Measurements from ENCODE around the gene IDH3A. TPM values are rescaled to one million over a fixed set of nuclear protein-coding genes. Genes with fewer than 3 reads are reported as not detected.

Gene IDH3A
- total RNA-seq, 8 experiments from 2014 or later, result 15.1 to 66.4 (median 26.0) TPM

DNA sequence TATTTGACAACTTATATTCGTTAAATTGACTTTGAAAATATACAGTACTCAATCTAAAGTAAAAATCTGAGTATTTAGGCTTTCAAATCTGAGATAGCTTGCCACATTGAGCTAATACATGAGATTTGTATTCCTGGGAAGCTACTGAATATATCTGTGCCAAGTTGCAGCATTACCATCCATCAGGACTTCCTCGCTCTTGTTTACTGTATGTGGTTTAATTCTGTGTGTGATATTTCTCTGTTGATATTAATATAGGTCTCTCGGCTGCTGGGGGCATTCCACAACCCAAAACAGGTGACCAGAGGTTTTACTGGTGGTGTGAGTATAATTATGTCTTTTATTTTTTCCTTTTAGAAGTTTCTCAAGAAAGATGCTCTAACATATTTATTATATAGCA, 5.8 kb downstream of the IDH3A start:
- Histone ChIP-seq H3K27ac (no peak overlapping the region), H3K4me1 (replicated peaks in 1 of 2) (peaks cover 0 to 10% of the 10 kb centered on the region in 2 donors), H3K4me3 (no peak overlapping the region)
- in situ Hi-C loops (cut with MboI; ENCODE audit: low pct_unique_long_range_greater_than_20kb in 2 of 9, low sequenced_read_pairs in 9 of 9, unreplicated experiment in 9 of 9), result no loop called here
- 75 to 100% (median 91%) methylated on average over 1 to 3 of the region's 3 CpGs; no CpG with 5 or more reads in 2 of the 10 experiments for WGBS, 10 experiments
- ATAC-seq (replicated peaks in 6 of 8), result no peak

DNA sequence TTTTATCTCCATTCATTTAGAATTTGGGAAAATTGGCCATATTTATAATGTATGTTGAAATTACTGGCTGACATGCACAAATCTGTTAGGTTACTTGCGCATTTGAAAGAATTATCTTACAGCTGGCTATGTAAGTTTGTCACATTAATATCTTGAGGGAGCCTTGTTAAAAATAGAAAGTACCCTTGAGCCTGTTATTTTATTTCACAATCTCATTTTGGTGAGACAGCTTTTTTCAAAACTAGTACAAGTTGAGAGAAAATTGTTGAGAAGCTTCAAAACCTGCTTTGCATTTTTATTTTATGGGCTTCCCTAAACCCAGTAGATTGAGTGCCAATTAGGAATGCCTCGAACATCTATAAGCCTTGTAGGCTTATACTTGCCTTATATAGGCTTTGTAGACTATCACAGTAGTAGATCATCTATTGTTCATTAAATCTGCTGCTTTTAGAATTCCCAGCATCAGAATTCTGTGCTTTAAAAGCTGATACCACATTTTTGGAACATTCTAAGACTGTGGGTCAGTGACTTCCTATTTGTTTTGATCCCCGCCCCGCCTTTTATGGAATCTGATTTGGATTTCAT, 6.3 kb downstream of the IDH3A start:
- ATAC-seq (replicated peaks in 6 of 8), result peak in 1 of 8 experiments; percentile 23
- WGBS, 10 experiments, result 70 to 100% (median 88%) methylated on average over 1 to 4 of the region's 4 CpGs
- H3K27ac ChIP-seq, result no peak overlapping the region
- peaks cover 0 to 5% of the 10 kb centered on the region in 2 donors for H3K4me1 ChIP-seq (replicated peaks in 1 of 2)
- H3K4me3 ChIP-seq, result no peak overlapping the region
- in situ Hi-C loops (cut with MboI; ENCODE audit: low pct_unique_long_range_greater_than_20kb in 2 of 9, low sequenced_read_pairs in 9 of 9, unreplicated experiment in 9 of 9), result no loop called here

DNA sequence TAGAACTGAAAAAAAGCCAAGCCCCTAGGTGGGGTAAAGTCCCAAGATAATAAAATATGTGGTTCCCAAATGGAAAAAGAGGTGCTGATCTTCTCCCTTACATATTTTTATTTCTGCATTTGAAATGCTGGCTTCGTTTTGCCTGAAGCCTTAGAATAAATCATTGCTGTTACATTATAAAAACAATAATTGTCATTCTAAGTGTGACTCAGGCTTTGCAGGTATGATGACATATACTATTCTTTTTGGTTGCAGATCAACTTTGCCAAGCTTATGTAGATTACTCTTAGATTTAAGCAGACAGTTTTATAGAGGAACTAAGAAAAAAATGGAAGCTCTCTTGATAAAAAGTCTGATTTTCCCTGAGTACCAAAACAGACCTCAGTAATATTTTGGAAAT, 7.5 kb downstream of the IDH3A start:
- Histone ChIP-seq H3K4me1 (replicated peaks in 1 of 2) (no peaks in the 10 kb centered on the region), H3K27ac (no peak overlapping the region), H3K4me3 (no peak overlapping the region)
- ATAC-seq (replicated peaks in 6 of 8), result no peak
- in situ Hi-C loops (cut with MboI; ENCODE audit: low pct_unique_long_range_greater_than_20kb in 2 of 9, low sequenced_read_pairs in 9 of 9, unreplicated experiment in 9 of 9), result no loop called here
- WGBS, 10 experiments, result 0 to 50% (median 18%) methylated on average over 1 of the region's 1 CpG; no CpG with 5 or more reads in 1 of the 10 experiments

DNA sequence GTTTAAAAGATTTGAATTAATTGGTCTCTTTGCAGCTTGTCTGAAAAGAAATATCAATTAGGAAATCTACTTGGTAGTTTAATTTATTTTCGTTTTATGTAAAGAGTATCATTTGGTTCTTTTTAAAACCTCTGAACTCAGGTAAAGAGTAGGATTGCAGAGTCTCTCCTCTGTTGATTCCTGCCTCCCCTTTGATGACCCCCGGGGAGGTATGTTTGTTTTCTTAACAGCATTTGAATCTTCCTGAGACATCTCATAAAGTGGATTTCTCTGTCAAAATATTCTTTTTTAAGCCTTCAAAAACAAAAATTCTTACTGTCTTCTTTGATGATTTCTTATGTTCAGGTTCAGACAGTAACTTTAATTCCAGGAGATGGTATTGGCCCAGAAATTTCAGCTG, 8.0 kb downstream of the IDH3A start:
- WGBS, 10 experiments, result 6 to 50% (median 23%) methylated on average over 1 to 2 of the region's 2 CpGs; no CpG with 5 or more reads in 2 of the 10 experiments

GRCh38 chr15:78159395-78159794, 10.2 kb downstream of the IDH3A start:
- no peaks in the 10 kb centered on the region for H3K4me1 ChIP-seq (replicated peaks in 1 of 2)
- no peak for ATAC-seq (replicated peaks in 6 of 8)
- in situ Hi-C loops (cut with MboI; ENCODE audit: low pct_unique_long_range_greater_than_20kb in 2 of 9, low sequenced_read_pairs in 9 of 9, unreplicated experiment in 9 of 9), result no loop called here
- H3K27ac ChIP-seq, result no peak overlapping the region
- no peak overlapping the region for H3K4me3 ChIP-seq
- WGBS, 10 experiments, result 82 to 100% (median 100%) methylated on average over 1 to 2 of the region's 3 CpGs; no CpG with 5 or more reads in 7 of the 10 experiments

More for the DNA sequence above, 8.0 kb downstream of the IDH3A start:
- Histone ChIP-seq H3K4me3 (no peak overlapping the region), H3K27ac (no peak overlapping the region), H3K4me1 (replicated peaks in 1 of 2) (no peaks in the 10 kb centered on the region)
- in situ Hi-C loops (cut with MboI; ENCODE audit: low pct_unique_long_range_greater_than_20kb in 2 of 9, low sequenced_read_pairs in 9 of 9, unreplicated experiment in 9 of 9), result no loop called here
- ATAC-seq (replicated peaks in 6 of 8), result no peak

- no peak for ATAC-seq (replicated peaks in 6 of 8)
- H3K4me3 ChIP-seq, result no peak overlapping the region
- H3K4me1 ChIP-seq (replicated peaks in 1 of 2), result no peaks in the 10 kb centered on the region
- H3K27ac ChIP-seq, result no peak overlapping the region
- in situ Hi-C loops (cut with MboI; ENCODE audit: low pct_unique_long_range_greater_than_20kb in 2 of 9, low sequenced_read_pairs in 9 of 9, unreplicated experiment in 9 of 9), result no loop called here
- WGBS, 10 experiments, result 78 to 100% (median 87%) methylated on average over 1 to 8 of the region's 13 CpGs; no CpG with 5 or more reads in 3 of the 10 experiments
These were observed 12.9 kb downstream of the IDH3A start for GRCh38 chr15:78162038-78162437.

DNA sequence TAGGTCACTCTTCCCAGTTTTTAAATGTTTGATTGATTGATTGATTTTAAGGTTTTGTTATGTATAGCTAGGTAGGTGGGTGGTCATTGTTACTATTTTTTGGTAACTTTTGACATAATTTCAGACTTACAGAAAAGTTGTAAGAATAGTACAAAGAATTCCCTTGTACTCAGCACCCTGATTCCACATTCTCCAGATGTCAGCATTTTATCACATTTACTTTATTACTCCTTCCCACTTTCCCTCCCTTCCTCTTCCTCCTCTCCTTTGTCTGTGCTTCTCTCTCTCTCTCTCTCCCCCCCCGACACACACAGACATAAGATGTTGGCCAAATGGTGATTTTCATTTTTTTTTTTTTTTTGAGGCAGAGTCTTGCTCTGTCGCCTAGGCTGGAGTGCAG, 14.8 kb downstream of the IDH3A start:
- in situ Hi-C loops (cut with MboI; ENCODE audit: low pct_unique_long_range_greater_than_20kb in 2 of 9, low sequenced_read_pairs in 9 of 9, unreplicated experiment in 9 of 9), result no loop called here
- ATAC-seq (replicated peaks in 6 of 8), result no peak
- Histone ChIP-seq H3K4me1 (replicated peaks in 1 of 2) (no peaks in the 10 kb centered on the region), H3K27ac (no peak overlapping the region), H3K4me3 (no peak overlapping the region)
- WGBS, 10 experiments, result 67 to 100% (median 96%) methylated on average over 1 to 2 of the region's 2 CpGs; no CpG with 5 or more reads in 2 of the 10 experiments

DNA sequence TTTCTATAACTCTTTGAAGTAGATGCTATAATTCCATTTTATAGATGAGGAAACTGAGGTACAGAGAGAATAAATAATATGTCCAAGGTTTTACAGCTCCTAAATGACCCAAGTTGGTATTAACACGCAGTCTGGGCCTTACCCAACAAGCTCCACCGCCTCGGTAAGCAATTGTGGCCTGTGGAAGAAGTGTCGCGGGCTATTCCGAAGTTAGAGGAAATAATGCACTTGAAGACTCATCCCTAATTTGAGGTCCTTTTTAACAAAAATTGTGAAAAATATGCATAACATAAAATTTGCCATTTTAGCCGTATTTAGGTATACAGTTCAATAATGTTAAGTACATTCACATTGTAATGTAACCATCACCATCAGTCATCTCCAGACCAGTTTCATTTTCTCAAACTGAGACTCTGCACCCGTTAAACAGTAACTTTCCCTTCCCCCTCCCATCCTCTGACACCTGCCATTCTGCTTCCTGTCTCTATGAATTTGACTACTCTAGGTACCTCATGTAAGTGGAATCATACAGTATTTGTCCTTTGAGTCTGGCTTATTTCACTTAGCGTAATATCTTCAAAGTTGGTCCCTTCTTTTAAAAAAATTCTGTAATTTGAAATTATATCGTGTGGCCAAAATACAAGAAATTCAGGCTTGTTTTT, 18.2 kb downstream of the IDH3A start:
- WGBS, 10 experiments, result 88 to 98% (median 94%) methylated on average over 4 to 10 of the region's 10 CpGs
- H3K27ac ChIP-seq, result no peak overlapping the region
- no peaks in the 10 kb centered on the region for H3K4me1 ChIP-seq (replicated peaks in 1 of 2)
- ATAC-seq (replicated peaks in 6 of 8), result no peak
- H3K4me3 ChIP-seq, result no peak overlapping the region
- in situ Hi-C loops (cut with MboI; ENCODE audit: low pct_unique_long_range_greater_than_20kb in 2 of 9, low sequenced_read_pairs in 9 of 9, unreplicated experiment in 9 of 9), result no loop called here

- Histone ChIP-seq H3K4me3 (no peak overlapping the region), H3K27ac (no peak overlapping the region), H3K4me1 (replicated peaks in 1 of 2) (no peaks in the 10 kb centered on the region)
- 30 to 100% (median 90%) methylated on average over 2 to 5 of the region's 5 CpGs; no CpG with 5 or more reads in 1 of the 10 experiments for WGBS, 10 experiments
- no peak for ATAC-seq (replicated peaks in 6 of 8)
- in situ Hi-C loops (cut with MboI; ENCODE audit: low pct_unique_long_range_greater_than_20kb in 2 of 9, low sequenced_read_pairs in 9 of 9, unreplicated experiment in 9 of 9), result no loop called here
These were observed 19.4 kb downstream of the IDH3A start for GRCh38 chr15:78168608-78169007.

- Histone ChIP-seq H3K27ac (no peak overlapping the region), H3K4me3 (no peak overlapping the region), H3K4me1 (replicated peaks in 1 of 2) (no peaks in the 10 kb centered on the region)
- in situ Hi-C loops (cut with MboI; ENCODE audit: low pct_unique_long_range_greater_than_20kb in 2 of 9, low sequenced_read_pairs in 9 of 9, unreplicated experiment in 9 of 9), result loop anchor here in 1 of 9 experiments (10.0 kb wide), 1 partner anchor 64 kb away; the partner anchor contains the start of gene ACSBG1
- WGBS, 10 experiments, result 40 to 100% (median 93%) methylated on average over 1 to 11 of the region's 17 CpGs; no CpG with 5 or more reads in 1 of the 10 experiments
- no peak for ATAC-seq (replicated peaks in 6 of 8)
These were observed 21.9 kb downstream of the IDH3A start for GRCh38 chr15:78170848-78171773.

GRCh38 chr15:78171864-78172472, 22.8 kb downstream of the IDH3A start:
- H3K4me3 ChIP-seq, result no peak overlapping the region
- ATAC-seq (replicated peaks in 6 of 8), result no peak
- WGBS, 10 experiments, result 81 to 100% (median 94%) methylated on average over 1 to 7 of the region's 9 CpGs; no CpG with 5 or more reads in 1 of the 10 experiments
- H3K4me1 ChIP-seq (replicated peaks in 1 of 2), result no peaks in the 10 kb centered on the region
- no peak overlapping the region for H3K27ac ChIP-seq
- in situ Hi-C loops (cut with MboI; ENCODE audit: low pct_unique_long_range_greater_than_20kb in 2 of 9, low sequenced_read_pairs in 9 of 9, unreplicated experiment in 9 of 9), result loop anchor here in 1 of 9 experiments (10.0 kb wide), 1 partner anchor 63 kb away; the partner anchor contains the start of gene ACSBG1

- ATAC-seq (replicated peaks in 6 of 8), result no peak
- 17 to 94% (median 87%) methylated on average over 1 to 3 of the region's 9 CpGs; no CpG with 5 or more reads in 4 of the 10 experiments for WGBS, 10 experiments
- Histone ChIP-seq H3K27ac (no peak overlapping the region), H3K4me3 (no peak overlapping the region), H3K4me1 (replicated peaks in 1 of 2) (no peaks in the 10 kb centered on the region)
- in situ Hi-C loops (cut with MboI; ENCODE audit: low pct_unique_long_range_greater_than_20kb in 2 of 9, low sequenced_read_pairs in 9 of 9, unreplicated experiment in 9 of 9), result loop anchor here in 1 of 9 experiments (10.0 kb wide), 1 partner anchor 60 kb away; the partner anchor contains the start of gene ACSBG1
These were observed 25.2 kb downstream of the IDH3A start for GRCh38 chr15:78174401-78174800.

Data from motor neuron (in vitro differentiated cells).